Left ventricle myocardium inferior (tissue), 1 donor: ENCODE results near the gene PSTPIP2. TPM values are rescaled to one million over a fixed set of nuclear protein-coding genes. Genes with fewer than 3 reads are reported as not detected.

Experiments
- DNase-seq: peaks from one replicate; pipeline ENCODE4 v3.0.0-alpha.2; 2020
- H3K27ac ChIP-seq: fragments of 200-600 bp; replicated peaks from 2 replicates; pipeline ENCODE4 v1.8.0; 2021
- H3K27me3 ChIP-seq: fragments of 200-600 bp; 2 replicates; pipeline ENCODE4 v1.8.0; 2021; ENCODE audit warnings: low read depth
- H3K36me3 ChIP-seq: fragments of 200-600 bp; 2 replicates; pipeline ENCODE4 v1.8.0; 2021
- H3K4me1 ChIP-seq: fragments of 200-600 bp; 2 replicates; pipeline ENCODE4 v1.8.0; 2021
- H3K4me3 ChIP-seq: fragments of 200-600 bp; 2 replicates; pipeline ENCODE4 v1.8.0; 2021; ENCODE audit warnings: mild to moderate bottlenecking, moderate library complexity
- H3K9me3 ChIP-seq: fragments of 200-600 bp; replicated peaks from 2 replicates; pipeline ENCODE4 v1.8.0; 2021
- CTCF ChIP-seq: fragments of 200-600 bp; IDR thresholded peaks from 2 replicates; pipeline ENCODE4 v1.8.0; 2021; ENCODE audit warnings: antibody characterized with exemption, mild to moderate bottlenecking, borderline replicate concordance
- intact Hi-C: fragments of 100-400 bp; cut with micrococcal nuclease; formaldehyde crosslinking; loops from one replicate; pipeline ENCODE4 v1.11.0; 2022
- total RNA-seq: library from RNA; stranded (reverse); fragmentation: NEBNext Ultra II Directional; extraction: Animal tissue kit (Norgen Biotek cat#: 25700); gene quantifications from one replicate; pipeline ENCODE4 v1.2.1, GENCODE V29; 2021
- donor health status: DM: no; HTN: yes; CAD: no; lungs with severe emphysema.

PSTPIP2 gene
- total RNA-seq, 1 donor from 2014 or later, result 1.8 TPM

DNA sequence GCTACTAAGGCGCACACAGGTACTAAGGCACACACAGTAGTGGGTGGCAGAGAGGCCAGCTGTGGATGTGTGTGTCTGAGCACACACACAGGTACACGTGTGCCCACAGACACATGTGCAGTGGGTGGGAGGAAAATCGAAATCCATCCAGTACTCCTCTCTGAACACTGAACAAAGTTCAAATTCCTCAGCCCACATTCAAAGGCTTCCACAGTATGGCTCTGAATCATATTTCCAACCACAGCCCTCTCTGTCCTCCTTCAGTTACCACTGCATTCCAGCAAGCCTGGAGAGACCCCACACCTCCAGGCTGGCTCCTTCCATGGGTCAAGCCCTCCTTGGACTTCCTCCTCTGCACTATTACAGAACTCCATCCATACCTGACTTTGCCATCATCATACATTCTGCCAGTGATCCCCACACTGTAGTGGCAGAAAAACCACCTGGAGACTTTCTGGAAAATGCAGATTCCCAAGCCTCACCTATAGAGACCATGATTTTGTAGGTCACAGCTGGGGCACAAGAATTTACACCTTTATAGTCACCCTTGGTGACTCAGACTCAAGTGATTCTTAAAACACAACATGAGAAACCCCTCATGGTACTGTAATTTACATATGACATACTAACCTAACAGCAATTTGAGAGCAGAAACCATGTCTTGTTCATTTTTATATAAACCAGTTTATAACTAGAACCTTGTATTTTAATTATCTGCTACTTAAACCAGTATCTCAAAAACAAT is 136.3 kb downstream of the PSTPIP2 start:
- intact Hi-C loops, result no loop called here
- Histone ChIP-seq H3K4me3 (no peak overlapping the region), H3K4me1 (peaks cover 26% of the 10 kb centered on the region), H3K9me3 (no peaks in the 10 kb centered on the region), H3K36me3 (peaks cover 84% of the 10 kb centered on the region), H3K27ac (no peak overlapping the region), H3K27me3 (no peaks in the 10 kb centered on the region)
- DNase-seq, result no peak
- TF ChIP-seq CTCF, result no peak

Other genes with a start within 250 kb of the PSTPIP2 start
- 0.19 TPM for gene SIGLEC15, start 246.6 kb downstream of the PSTPIP2 start, total RNA-seq
- 18.2 TPM for gene EPG5, start 104.9 kb downstream of the PSTPIP2 start, total RNA-seq
- gene ATP5F1A, start 26.0 kb upstream of the PSTPIP2 start, total RNA-seq, result 1,743 TPM
- 6.4 TPM for gene HAUS1, start 32.1 kb upstream of the PSTPIP2 start, total RNA-seq